H1 (cell line): ENCODE results near the gene SCFD1. TPM values are rescaled to one million over a fixed set of nuclear protein-coding genes. Genes with fewer than 3 reads are reported as not detected.

Source experiments
- polyA plus RNA-seq, 7 experiments: library from polyadenylated mRNA; depleted of rRNA in 3 of 7; stranded (reverse) in 5 of 7; unstranded in 2 of 7; fragments of >200 nt in 5 of 7; fragments of 200-250 nt in 2 of 7; gene quantifications; 1 replicate in 5 of 7; 2 replicates in 1 of 7; 4 replicates in 1 of 7; pipeline versions ENCODE4 v1.2.1 to v1.2.3, GENCODE V29; 2011 to 2013; ENCODE audit warnings: missing spikeins in 2 of 7, mixed read lengths in 2 of 7
- total RNA-seq: library from RNA; stranded (reverse); fragmentation: NEBNext Ultra II Directional; extraction: Animal tissue kit (Norgen Biotek cat#: 25700); gene quantifications from 2 replicates; pipeline ENCODE4 v1.2.1, GENCODE V29; 2021
- TF ChIP-seq, protein P1 (sequence below): fragments of 300-600 bp; sonication (generic); IDR thresholded peaks from 2 replicates; pipeline ENCODE4 v1.7.1; 2012; ENCODE audit warnings: low read length, moderate library complexity, mild to moderate bottlenecking, inconsistent platforms; ENCODE audit not compliant: insufficient replicate concordance
- TF ChIP-seq, protein P2 (sequence below): IDR thresholded peaks from 2 replicates; pipeline ENCODE4 v1.6.1; 2012; ENCODE audit warnings: inconsistent platforms

SCFD1 gene
- total and polyA plus RNA-seq, 2 of the 8 experiments (the other 6 are each of a cell fraction or from before 2014, with no cell fraction given), result 32.8 to 64.5 TPM

DNA sequence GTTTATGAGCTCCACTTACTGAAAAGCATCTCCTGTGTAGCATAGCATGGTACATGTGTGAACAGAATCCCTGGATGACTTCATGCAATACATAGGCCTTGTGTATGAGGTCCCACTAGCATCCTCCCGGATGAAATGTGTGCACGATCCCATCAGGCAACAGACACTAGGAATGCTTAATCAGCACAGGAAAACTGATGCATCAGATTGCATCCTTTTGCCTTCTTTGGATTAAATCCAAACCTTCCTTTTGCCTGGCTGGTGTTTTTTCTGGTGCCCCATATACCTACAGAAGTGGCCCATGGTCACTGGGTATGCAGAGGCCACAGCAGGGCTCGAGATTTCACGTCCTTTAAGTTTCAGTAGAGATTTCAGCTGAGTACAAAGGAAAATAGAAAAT, 131.3 kb downstream of the SCFD1 start (continued):
- TF ChIP-seq, protein P1, sequence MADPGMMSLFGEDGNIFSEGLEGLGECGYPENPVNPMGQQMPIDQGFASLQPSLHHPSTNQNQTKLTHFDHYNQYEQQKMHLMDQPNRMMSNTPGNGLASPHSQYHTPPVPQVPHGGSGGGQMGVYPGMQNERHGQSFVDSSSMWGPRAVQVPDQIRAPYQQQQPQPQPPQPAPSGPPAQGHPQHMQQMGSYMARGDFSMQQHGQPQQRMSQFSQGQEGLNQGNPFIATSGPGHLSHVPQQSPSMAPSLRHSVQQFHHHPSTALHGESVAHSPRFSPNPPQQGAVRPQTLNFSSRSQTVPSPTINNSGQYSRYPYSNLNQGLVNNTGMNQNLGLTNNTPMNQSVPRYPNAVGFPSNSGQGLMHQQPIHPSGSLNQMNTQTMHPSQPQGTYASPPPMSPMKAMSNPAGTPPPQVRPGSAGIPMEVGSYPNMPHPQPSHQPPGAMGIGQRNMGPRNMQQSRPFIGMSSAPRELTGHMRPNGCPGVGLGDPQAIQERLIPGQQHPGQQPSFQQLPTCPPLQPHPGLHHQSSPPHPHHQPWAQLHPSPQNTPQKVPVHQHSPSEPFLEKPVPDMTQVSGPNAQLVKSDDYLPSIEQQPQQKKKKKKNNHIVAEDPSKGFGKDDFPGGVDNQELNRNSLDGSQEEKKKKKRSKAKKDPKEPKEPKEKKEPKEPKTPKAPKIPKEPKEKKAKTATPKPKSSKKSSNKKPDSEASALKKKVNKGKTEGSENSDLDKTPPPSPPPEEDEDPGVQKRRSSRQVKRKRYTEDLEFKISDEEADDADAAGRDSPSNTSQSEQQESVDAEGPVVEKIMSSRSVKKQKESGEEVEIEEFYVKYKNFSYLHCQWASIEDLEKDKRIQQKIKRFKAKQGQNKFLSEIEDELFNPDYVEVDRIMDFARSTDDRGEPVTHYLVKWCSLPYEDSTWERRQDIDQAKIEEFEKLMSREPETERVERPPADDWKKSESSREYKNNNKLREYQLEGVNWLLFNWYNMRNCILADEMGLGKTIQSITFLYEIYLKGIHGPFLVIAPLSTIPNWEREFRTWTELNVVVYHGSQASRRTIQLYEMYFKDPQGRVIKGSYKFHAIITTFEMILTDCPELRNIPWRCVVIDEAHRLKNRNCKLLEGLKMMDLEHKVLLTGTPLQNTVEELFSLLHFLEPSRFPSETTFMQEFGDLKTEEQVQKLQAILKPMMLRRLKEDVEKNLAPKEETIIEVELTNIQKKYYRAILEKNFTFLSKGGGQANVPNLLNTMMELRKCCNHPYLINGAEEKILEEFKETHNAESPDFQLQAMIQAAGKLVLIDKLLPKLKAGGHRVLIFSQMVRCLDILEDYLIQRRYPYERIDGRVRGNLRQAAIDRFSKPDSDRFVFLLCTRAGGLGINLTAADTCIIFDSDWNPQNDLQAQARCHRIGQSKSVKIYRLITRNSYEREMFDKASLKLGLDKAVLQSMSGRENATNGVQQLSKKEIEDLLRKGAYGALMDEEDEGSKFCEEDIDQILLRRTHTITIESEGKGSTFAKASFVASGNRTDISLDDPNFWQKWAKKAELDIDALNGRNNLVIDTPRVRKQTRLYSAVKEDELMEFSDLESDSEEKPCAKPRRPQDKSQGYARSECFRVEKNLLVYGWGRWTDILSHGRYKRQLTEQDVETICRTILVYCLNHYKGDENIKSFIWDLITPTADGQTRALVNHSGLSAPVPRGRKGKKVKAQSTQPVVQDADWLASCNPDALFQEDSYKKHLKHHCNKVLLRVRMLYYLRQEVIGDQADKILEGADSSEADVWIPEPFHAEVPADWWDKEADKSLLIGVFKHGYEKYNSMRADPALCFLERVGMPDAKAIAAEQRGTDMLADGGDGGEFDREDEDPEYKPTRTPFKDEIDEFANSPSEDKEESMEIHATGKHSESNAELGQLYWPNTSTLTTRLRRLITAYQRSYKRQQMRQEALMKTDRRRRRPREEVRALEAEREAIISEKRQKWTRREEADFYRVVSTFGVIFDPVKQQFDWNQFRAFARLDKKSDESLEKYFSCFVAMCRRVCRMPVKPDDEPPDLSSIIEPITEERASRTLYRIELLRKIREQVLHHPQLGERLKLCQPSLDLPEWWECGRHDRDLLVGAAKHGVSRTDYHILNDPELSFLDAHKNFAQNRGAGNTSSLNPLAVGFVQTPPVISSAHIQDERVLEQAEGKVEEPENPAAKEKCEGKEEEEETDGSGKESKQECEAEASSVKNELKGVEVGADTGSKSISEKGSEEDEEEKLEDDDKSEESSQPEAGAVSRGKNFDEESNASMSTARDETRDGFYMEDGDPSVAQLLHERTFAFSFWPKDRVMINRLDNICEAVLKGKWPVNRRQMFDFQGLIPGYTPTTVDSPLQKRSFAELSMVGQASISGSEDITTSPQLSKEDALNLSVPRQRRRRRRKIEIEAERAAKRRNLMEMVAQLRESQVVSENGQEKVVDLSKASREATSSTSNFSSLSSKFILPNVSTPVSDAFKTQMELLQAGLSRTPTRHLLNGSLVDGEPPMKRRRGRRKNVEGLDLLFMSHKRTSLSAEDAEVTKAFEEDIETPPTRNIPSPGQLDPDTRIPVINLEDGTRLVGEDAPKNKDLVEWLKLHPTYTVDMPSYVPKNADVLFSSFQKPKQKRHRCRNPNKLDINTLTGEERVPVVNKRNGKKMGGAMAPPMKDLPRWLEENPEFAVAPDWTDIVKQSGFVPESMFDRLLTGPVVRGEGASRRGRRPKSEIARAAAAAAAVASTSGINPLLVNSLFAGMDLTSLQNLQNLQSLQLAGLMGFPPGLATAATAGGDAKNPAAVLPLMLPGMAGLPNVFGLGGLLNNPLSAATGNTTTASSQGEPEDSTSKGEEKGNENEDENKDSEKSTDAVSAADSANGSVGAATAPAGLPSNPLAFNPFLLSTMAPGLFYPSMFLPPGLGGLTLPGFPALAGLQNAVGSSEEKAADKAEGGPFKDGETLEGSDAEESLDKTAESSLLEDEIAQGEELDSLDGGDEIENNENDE, result no peak
- TF ChIP-seq, protein P2, sequence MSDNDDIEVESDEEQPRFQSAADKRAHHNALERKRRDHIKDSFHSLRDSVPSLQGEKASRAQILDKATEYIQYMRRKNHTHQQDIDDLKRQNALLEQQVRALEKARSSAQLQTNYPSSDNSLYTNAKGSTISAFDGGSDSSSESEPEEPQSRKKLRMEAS, result no peak
- TF ChIP-seq, all 59 proteins: peak for 0
